ENCODE measurements around the gene CST2.
"Not testable (repeated sequence)": the region's sequence is repeated elsewhere in the genome, so short reads cannot be mapped to it uniquely, and the experiment has no call there.

The CST2 gene, protein sequence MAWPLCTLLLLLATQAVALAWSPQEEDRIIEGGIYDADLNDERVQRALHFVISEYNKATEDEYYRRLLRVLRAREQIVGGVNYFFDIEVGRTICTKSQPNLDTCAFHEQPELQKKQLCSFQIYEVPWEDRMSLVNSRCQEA
- 0 reads per million in 2 experiments for total RNA-seq

DNA sequence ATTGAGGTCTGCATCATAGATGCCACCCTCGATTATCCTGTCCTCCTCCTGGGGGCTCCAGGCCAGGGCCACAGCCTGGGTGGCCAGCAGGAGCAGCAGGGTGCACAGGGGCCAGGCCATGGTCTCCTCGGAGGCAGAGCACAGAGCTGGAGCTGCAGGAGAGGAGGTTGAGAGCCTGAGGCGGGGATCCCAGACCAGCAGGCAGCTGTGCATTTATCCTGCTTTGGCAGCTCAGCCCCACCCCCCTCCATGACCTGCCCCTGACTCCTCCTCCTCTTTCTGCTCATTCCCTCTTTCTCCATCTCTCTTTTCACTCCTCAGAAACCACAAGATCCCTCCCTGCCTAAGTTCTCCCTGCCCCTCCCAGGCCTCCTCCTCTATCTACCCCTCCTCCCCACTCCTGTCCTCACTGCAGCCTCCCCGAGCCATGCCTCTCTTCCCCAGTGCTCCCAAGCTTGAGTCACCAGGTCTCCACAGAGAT, at the start of gene CST2:
Gene CST2 (minus strand): TSS at position 189 of the 481 bp plus-strand sequence. CDS start 69 bp downstream, at position 120.
- DNase-seq (ENCODE audit: low read depth), result no peak

DNA sequence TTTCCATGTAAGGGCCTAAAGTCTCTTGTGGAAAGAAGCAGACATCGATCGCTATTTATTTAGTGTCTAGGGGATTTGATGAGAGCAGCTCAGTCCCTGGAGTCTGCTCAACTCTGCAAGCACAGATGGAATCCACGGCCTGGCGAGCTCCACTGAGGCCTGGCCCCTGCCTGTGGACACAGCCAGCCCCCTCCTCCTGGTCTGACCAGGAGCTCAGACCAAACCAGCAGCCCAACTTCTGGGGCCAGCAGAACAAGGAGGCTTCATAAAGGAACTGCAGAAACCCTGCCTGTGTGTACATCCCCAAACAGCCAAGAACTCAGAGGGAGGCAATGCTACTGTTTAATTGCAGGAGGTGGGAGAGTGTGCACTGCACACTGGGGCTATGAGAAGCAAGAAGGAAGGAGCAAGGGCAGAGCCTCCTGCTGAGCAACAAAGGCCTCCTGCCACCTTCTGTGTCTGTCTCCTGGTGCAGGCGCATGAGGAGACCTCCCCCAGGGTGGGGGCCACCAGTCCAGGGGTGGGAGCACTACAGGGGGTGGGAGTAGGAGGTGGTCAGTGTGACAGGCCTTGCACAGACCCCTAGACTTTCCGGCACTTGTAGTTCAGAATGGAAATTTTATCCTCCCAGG, 49.2 kb upstream of the CST2 start:
- DNase-seq (ENCODE audit: low read depth), result no peak

DNA sequence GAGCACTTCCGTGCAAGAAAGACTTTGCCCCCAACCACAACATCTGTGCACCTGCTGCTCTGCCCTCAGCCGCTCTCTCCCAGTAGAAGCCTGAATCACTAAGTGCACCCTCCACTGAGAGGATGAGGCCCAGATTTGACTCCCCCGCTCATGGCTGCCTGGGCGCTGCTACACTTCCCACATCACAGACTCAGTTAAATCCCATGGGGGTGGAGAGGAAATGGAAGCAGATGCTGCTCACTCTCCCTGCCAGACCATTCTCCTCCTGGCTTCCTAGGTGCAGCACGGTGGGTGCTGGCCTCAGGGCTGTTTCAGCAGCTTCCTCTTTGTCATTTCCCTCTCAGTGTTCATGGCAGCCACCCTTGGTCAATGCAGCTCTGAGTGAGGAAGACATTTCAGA, 48.2 kb upstream of the CST2 start:
- no peak for DNase-seq (ENCODE audit: low read depth)

DNA sequence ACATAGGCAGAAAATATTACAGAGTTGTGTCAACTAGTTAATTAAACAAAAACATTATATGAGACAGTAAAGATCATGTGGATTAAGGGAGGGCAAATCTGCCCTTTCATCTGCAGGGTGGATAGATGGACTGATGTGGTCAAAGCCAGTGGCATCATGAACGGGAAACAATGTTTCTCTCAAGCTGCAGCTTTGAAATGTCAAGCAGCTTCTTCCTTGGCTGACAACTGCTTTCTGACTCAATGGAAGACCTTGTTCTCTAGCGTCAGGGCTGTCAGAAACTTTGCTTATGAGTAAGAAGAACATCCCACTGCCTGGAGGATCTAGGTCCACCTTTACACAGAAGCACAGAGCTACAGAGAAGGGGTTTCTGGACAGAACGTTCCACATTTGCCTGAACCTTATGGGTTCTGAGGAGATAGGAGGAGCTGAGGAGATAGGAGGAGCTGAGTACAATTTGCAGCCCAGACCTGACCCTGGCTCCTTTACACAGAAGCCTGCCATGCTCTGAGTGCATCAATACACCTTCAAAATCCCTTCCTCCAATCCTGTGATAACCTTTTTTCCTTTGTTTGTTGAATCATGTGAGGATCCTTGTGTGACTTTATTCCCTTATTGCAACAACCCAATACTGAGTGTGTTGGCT, 47.0 kb upstream of the CST2 start:
- no peak for DNase-seq (ENCODE audit: low read depth)

DNA sequence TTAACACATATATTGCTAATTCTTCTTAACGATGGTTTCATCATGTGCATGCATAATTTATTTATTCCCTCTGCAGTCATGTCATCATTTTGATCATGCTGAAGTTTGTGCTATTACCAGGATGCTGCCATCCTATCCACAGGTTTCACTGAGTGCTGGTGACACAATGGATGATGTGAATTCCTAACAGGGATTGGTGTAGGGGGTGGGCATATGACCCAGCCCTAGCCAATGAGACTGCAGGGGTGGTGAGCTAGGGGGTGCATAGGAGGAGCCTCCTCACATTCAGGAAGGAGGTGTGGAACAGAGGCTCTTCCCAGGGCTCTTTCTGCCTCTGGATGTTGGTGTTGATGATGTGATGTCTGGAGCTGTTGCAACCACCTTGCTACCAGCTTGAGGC, 45.5 kb upstream of the CST2 start:
- no peak for DNase-seq (ENCODE audit: low read depth)

DNA sequence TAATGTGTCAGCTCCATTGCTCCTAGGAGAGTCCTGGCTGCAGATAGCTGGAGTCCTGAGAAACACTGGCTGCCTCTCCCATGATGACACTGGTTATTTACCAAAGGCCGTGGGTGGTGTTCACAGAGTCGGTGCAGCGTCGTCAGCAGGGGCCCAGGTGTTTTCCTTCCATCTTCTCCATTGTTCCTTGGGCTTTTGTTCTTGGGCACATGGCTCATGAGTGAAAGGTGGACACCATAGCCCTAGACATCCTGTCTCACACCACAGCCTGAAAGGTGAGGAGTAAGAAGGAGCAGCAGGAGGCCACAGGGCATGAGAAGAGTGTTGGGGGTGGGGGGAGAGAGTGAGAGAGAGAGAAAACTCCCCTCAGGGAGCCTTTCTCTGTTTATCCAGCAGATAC, 43.9 kb upstream of the CST2 start:
- no peak for DNase-seq (ENCODE audit: low read depth)

DNA sequence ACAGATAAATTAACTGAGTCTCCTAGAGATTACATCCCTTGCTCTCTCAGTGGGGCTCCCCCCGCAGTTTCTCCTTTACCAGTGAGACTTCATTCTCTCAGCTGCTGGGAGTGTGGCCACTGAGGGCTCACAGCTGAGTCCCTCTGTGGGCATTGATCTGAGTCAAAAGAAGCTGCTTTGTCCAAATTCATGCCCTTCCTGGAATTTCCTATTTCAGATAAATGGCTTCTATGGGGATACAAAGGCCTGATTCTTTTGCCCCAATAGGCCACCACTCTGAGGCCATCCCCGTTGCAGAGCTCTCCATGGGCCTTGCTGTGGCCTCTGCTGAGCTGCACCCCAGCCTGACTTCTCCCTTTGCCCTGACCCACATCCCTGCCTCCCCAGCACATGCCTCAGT, 43.0 kb upstream of the CST2 start:
- no peak for DNase-seq (ENCODE audit: low read depth)

DNA sequence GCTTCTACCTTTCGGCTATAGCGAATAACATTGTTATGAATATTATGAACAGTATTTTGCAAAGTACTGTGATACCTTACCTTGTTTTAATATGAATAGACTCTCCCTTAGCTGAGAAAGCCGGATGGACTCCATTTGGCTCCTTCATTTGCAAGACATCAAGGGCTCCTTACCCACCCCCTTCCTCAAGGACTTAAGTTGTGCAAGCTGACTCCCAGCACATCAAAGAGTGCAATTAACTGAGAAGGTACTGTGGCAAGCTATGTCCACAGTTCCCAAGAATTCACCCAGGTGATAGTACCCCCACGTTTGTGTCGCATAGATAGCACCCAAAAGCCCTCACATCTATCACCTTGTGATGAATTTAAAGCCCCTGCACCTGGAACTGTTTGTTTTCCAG, 41.8 kb upstream of the CST2 start:
- no peak for DNase-seq (ENCODE audit: low read depth)

DNA sequence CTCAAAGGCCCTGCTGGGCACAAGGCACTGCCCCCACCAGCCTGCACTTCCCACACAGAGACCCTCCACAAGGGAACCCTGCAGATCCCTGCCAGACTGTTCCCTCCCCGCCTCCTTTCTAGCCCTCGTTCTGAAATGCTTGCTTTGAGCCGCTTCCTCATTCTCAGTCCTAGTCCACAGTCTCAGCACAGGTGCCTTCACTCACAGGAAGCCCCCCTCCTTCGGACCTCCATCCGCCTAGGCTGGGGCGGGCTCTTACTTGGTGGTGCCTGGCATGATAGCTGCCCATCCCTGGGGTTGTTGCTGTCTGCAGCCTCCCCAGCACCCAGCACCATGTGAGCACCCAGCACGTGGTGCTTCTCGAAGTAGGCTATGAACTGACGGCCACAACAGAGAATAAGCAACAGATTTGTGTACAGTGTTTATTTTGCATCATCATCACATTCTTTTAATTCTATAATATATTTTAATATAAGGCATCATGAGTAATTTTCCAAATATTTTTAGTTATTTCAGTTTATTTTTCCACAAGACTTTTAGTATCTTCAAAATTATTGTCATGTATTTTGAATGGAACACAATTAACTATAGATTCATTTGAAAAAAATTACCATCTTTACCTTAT, 40.7 kb upstream of the CST2 start:
- DNase-seq (ENCODE audit: low read depth), result no peak

DNA sequence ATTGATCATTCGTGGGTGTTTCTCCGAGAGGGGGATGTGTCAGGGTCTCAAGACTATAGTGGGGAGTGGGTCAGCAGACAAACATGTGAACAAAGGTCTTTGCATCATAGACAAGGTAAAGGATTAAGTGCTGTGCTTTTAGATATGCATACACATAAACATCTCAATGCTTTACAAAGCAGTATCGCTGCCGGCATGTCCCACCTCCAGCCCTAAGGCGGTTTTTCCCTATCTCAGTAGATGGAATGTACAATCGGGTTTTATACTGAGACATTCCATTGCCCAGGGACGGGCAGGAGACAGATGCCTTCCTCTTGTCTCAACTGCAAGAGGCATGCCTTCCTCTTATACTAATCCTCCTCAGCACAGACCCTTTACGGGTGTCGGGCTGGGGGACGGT, 34.2 kb upstream of the CST2 start:
- not testable (repeated sequence) for DNase-seq (ENCODE audit: low read depth)

DNA sequence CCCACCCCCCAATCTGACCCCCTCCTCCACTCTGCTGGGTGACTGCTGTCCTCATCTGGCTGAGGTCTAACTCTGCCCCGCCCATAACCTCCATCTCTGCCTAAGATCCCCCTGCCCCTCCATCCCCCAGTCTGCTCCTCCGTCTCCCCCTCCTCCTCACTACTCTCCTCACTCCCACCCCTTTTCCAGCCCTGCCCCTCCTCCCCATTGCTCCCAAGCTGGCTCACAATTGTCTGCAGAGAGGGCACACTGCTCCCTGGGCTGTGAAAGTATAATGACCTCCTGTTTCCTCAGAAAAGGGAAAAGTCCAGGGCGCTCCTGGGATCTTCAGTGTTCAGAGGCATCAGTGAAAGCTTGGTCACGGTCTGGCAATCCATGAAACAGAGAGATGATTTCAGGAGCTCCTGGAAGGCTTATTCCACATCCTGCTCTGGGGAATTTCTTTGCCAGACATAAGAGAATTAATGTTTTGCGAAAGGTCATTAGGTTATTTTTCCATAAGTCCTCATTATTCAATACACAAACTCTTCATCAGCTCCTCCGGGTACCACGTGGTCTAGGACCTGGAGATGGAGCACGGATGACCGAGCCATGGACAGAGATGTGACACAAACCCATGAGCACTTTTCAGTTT, 31.6 kb upstream of the CST2 start:
- DNase-seq (ENCODE audit: low read depth), result no peak

DNA sequence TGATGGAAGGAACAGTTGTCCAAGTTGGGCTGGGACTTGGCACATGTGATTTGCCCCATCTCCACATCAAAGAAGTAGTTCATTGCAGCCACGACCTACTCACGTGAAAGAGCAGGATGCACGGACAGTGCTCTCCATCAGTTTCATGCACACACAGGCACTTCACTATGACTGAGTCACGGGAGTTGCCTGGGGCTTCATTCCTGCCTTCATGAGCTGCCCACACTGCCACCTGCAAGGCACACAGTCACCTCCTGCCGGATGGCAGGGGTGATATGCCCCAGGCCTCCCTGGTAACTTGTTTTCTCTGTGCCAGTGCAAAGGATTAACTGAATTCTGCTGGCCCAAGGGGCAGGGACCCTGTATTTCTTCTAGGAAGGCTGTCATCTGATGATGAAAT, 30.2 kb upstream of the CST2 start:
- DNase-seq (ENCODE audit: low read depth), result no peak

DNA sequence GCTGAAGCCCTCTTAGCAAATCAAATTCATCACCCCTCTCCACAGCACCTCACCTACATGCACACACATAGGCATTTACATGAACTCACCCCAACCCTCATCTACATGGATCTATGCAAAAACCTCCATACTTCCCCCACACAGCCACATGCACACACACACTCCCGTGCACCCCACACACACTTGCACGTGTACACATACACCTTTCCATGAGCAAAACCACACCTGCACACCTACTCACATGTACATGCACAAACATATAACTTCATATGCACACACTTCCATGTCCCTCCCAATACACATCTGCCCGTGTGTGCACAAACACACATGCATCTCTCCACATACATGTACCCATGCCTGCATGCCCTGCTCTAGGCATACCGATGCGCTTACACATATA, 29.7 kb upstream of the CST2 start:
- no peak for DNase-seq (ENCODE audit: low read depth)

DNA sequence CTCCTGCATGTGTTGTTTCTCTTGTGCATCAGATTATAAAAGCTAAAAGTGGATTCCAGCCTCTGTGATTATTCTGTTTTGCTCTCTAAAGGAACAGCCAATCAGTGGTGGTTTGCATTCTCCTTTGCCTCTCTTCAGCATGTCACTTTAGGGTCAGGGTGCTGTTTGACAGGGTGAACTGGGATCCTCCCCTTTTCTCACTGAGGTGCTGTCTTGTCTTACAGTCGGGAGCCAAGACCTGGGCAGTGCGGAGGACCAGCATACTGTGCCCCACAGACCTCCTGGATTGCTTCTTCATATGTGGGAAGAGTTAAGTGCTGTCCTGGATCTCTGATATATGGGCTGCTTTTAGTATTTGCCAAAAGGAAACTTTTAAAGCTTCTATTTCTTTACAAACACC, 15.2 kb upstream of the CST2 start:
- DNase-seq (ENCODE audit: low read depth), result no peak

DNA sequence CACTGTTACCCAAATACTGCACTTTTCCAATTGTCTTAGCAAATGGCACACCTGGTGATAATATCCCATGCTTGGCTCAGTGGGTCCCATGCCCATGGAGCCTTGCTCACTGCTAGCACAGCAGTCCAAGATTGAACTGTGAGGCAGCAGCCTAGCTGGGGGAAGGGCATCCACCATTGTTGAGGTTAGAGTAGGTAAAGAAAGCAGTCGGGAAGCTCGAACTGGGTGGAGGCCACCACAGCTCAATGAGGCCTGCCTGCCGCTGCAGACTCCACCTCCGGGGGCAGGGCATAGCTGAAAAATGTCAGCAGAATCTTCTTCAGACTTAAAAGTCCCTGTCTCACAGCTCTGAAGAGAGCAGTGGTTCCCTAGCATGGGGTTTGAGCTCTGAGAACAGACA, 9.2 kb upstream of the CST2 start:
- no peak for DNase-seq (ENCODE audit: low read depth)

DNA sequence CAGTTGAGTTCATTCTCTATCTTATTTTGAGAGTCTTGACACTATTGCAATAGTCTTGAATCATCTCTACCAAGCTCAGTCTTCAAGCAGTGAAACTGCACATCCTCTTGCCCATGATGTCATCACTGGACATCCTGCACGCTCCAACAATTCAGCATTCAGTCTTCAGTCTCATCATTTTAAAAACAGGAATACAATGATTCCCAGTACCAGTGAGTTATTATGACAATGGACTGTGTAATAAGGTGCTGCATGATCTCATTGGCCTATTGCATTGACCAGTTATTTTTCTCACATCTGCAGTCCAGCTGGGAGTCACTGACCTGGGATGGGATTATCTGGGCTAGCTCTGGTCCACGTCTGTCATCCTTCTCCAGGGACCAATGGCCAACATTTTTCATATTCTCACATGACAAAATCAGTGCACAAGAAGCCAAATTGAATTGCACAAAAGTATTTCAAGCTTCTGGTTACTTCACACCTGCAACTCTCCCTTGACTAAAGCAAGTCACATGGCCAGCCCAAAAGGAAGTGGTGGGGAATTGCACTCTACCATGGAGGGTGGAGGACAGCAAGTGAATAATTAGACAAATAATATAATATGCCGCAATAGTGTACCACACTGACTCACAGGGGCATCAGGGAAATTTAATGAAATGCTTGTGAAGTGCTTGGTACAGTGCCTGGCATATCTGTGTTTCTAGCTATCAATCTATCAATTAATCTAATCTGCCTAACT, 6.4 kb upstream of the CST2 start:
- DNase-seq (ENCODE audit: low read depth), result no peak

DNA sequence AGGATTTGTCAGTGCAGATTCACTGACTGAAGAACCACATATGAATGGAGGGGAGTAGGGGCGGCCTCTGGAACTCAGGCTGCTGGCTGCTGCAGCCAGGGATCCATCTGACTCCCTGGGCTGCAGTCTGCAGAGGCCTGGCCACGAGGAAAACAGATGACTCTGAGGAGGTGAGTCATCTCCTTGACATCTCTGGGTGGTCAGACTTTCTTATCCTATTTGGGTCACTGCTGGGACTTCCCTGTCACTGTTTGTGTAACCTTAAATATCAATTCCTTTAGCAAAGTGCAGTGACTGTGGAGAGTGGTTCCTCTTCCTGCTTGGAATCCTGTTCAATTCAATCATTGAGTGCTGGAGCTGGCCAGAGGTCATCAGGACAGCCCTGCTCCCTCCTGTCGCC, 5.4 kb upstream of the CST2 start:
- DNase-seq (ENCODE audit: low read depth), result not testable (repeated sequence)

DNA sequence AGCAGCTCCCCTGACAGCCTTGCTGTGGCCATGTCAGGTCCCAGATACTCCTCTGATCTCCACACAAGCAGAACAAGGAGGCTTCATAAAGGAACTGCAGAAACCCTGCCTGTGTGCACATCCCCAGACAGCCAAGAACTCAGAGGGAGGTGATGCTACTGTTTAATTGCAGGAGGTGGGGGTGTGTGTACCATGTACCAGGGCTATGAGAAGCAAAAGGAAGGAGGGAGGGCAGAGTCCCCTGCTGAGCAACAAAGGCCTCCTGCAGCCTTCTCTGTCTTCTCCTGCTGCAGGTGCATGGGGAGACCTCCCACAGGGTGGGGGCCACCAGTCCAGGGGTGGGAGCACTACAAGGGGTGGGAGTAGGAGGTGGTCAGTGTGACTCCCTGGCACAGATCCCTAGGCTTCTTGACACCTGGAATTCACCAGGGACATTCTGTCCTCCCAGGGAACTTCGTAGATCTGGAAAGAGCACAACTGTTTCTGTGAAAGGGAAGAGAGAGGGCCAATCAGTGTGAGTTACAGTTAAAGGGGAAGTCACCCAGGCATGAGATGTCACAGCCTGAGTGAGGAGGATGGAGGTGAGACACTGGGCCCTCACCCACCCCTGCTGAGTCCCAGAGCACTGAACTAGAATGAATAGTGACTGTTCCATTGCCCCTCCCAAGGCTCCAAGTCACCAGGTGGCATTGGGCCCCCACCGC, 2.8 kb downstream of the CST2 start:
- DNase-seq (ENCODE audit: low read depth), result no peak

DNA sequence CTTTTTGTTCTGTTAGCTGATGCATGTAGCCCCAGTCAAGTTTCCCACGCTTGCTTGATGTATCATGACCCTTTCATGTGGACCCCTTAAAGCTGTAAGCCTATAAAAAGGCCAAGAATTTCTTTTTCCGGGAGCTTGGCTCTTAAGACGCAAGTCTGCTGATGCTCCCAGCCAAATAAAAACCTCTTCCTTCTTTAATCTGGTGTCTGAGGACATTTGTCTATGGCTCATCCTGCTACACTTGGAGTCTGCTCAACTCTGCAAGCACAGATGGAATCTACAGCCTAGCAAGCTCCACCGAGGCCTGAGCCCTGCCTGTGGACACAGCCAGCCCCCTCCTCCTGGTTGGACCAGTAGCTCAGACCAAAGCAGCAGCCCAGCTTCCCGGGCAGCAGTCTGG, 3.4 kb downstream of the CST2 start:
- DNase-seq (ENCODE audit: low read depth), result no peak

DNA sequence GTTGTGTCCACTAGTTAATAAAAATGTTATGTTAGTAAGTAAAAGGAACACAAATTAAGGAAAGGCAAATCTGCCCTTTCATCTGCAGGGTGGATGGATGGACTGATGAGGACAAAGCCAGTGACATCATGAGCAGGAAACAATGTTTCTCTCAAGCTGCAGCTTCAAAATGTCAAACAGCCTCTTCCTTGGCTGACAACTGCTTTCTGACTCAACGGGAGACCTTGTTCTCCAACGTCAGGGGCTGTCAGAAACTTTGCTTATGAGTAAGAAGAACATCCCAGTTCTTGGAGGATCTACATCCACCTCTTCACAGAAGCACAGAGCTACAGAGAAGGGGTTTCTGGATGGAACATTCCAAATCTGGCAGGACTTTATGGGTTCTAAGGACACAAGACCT, 6.0 kb downstream of the CST2 start:
- no peak for DNase-seq (ENCODE audit: low read depth)

DNA sequence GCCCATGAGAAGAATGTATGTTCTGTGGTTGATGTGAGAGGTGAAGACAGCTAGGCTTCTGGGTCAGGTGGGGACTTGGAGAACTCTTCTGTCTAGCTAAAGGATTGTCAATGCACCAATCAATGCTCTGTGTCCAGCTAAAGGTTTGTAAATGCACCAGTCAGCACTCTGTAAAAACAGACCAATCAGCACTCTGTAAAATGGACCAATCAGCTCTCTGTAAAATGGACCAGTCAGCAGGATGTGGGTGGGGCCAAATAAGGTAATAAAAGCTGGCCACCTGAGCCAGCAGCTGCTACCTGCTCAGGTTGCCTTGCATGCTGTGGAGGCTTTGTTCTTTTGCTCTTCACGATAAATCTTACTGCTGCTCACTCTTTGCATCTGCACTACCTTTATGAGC, 15.0 kb downstream of the CST2 start:
- DNase-seq (ENCODE audit: low read depth), result not testable (repeated sequence)
